Measurements from ENCODE around the gene SUB1.
"Not testable (repeated sequence)": the region's sequence is repeated elsewhere in the genome, so short reads cannot be mapped to it uniquely, and the experiment has no call there.

SUB1 gene

GRCh38 chr5:32551194-32551593 is 34.2 kb upstream of the SUB1 start:
- Histone ChIP-seq H3K4me1 (ENCODE audit: control insufficient read depth, insufficient read depth, low read length, poor library complexity, severe bottlenecking) (no peaks in the 10 kb centered on the region), H3K4me3 (ENCODE audit: extremely low read depth, insufficient read depth, low read length, poor library complexity, severe bottlenecking) (no peak overlapping the region), H3K9me3 (ENCODE audit: control insufficient read depth, low read length) (no peaks in the 10 kb centered on the region), H3K27ac (ENCODE audit: low read depth, low read length, severe bottlenecking) (no peak overlapping the region), H3K36me3 (ENCODE audit: control insufficient read depth, insufficient read depth, low read length) (no peaks in the 10 kb centered on the region)
- WGBS, 2 experiments (ENCODE audit: insufficient coverage in 2 of 2), result 82 to 92% methylated on average over 3 of the region's 3 CpGs

GRCh38 chr5:32551865-32552264 is 33.5 kb upstream of the SUB1 start:
- H3K4me3 ChIP-seq (ENCODE audit: extremely low read depth, insufficient read depth, low read length, poor library complexity, severe bottlenecking), result no peak overlapping the region
- no peak overlapping the region for H3K27ac ChIP-seq (ENCODE audit: low read depth, low read length, severe bottlenecking)
- H3K4me1 ChIP-seq (ENCODE audit: control insufficient read depth, insufficient read depth, low read length, poor library complexity, severe bottlenecking), result no peaks in the 10 kb centered on the region
- WGBS, 2 experiments (ENCODE audit: insufficient coverage in 2 of 2), result no CpG with 5 or more reads among the region's 2 CpGs
- no peaks in the 10 kb centered on the region for H3K36me3 ChIP-seq (ENCODE audit: control insufficient read depth, insufficient read depth, low read length)
- H3K9me3 ChIP-seq (ENCODE audit: control insufficient read depth, low read length), result no peaks in the 10 kb centered on the region

GRCh38 chr5:32552491-32552890 is 32.9 kb upstream of the SUB1 start:
- not testable (repeated sequence) for H3K27ac ChIP-seq (ENCODE audit: low read depth, low read length, severe bottlenecking); H3K36me3 ChIP-seq (ENCODE audit: control insufficient read depth, insufficient read depth, low read length); H3K9me3 ChIP-seq (ENCODE audit: control insufficient read depth, low read length); H3K4me3 ChIP-seq (ENCODE audit: extremely low read depth, insufficient read depth, low read length, poor library complexity, severe bottlenecking); H3K4me1 ChIP-seq (ENCODE audit: control insufficient read depth, insufficient read depth, low read length, poor library complexity, severe bottlenecking)
- WGBS, 2 experiments (ENCODE audit: insufficient coverage in 2 of 2), result 95 to 100% methylated on average over 3 to 4 of the region's 6 CpGs

GRCh38 chr5:32552936-32553335 is 32.4 kb upstream of the SUB1 start:
- Histone ChIP-seq H3K4me1 (ENCODE audit: control insufficient read depth, insufficient read depth, low read length, poor library complexity, severe bottlenecking) (no peaks in the 10 kb centered on the region), H3K27ac (ENCODE audit: low read depth, low read length, severe bottlenecking) (no peak overlapping the region), H3K36me3 (ENCODE audit: control insufficient read depth, insufficient read depth, low read length) (no peaks in the 10 kb centered on the region), H3K4me3 (ENCODE audit: extremely low read depth, insufficient read depth, low read length, poor library complexity, severe bottlenecking) (no peak overlapping the region), H3K9me3 (ENCODE audit: control insufficient read depth, low read length) (no peaks in the 10 kb centered on the region)
- 96% methylated on average over 8 to 10 of the region's 10 CpGs for WGBS, 2 experiments (ENCODE audit: insufficient coverage in 2 of 2)

GRCh38 chr5:32554181-32554780 is 31.1 kb upstream of the SUB1 start:
- not testable (repeated sequence) for H3K9me3 ChIP-seq (ENCODE audit: control insufficient read depth, low read length); H3K27ac ChIP-seq (ENCODE audit: low read depth, low read length, severe bottlenecking); H3K36me3 ChIP-seq (ENCODE audit: control insufficient read depth, insufficient read depth, low read length); H3K4me1 ChIP-seq (ENCODE audit: control insufficient read depth, insufficient read depth, low read length, poor library complexity, severe bottlenecking); H3K4me3 ChIP-seq (ENCODE audit: extremely low read depth, insufficient read depth, low read length, poor library complexity, severe bottlenecking)
- WGBS, 2 experiments (ENCODE audit: insufficient coverage in 2 of 2), result no CpG with 5 or more reads among the region's 2 CpGs

GRCh38 chr5:32556543-32556942 is 28.8 kb upstream of the SUB1 start:
- not testable (repeated sequence) for H3K9me3 ChIP-seq (ENCODE audit: control insufficient read depth, low read length); H3K4me1 ChIP-seq (ENCODE audit: control insufficient read depth, insufficient read depth, low read length, poor library complexity, severe bottlenecking); H3K27ac ChIP-seq (ENCODE audit: low read depth, low read length, severe bottlenecking); H3K36me3 ChIP-seq (ENCODE audit: control insufficient read depth, insufficient read depth, low read length); H3K4me3 ChIP-seq (ENCODE audit: extremely low read depth, insufficient read depth, low read length, poor library complexity, severe bottlenecking)
- 85 to 100% methylated on average over 4 to 5 of the region's 6 CpGs for WGBS, 2 experiments (ENCODE audit: insufficient coverage in 2 of 2)

GRCh38 chr5:32559411-32559810 is 25.9 kb upstream of the SUB1 start:
- Histone ChIP-seq H3K4me1 (ENCODE audit: control insufficient read depth, insufficient read depth, low read length, poor library complexity, severe bottlenecking) (no peaks in the 10 kb centered on the region), H3K4me3 (ENCODE audit: extremely low read depth, insufficient read depth, low read length, poor library complexity, severe bottlenecking) (no peak overlapping the region), H3K9me3 (ENCODE audit: control insufficient read depth, low read length) (no peaks in the 10 kb centered on the region), H3K27ac (ENCODE audit: low read depth, low read length, severe bottlenecking) (no peak overlapping the region), H3K36me3 (ENCODE audit: control insufficient read depth, insufficient read depth, low read length) (no peaks in the 10 kb centered on the region)

- Histone ChIP-seq H3K27ac (ENCODE audit: low read depth, low read length, severe bottlenecking) (no peak overlapping the region), H3K4me3 (ENCODE audit: extremely low read depth, insufficient read depth, low read length, poor library complexity, severe bottlenecking) (no peak overlapping the region), H3K4me1 (ENCODE audit: control insufficient read depth, insufficient read depth, low read length, poor library complexity, severe bottlenecking) (no peaks in the 10 kb centered on the region), H3K9me3 (ENCODE audit: control insufficient read depth, low read length) (no peaks in the 10 kb centered on the region), H3K36me3 (ENCODE audit: control insufficient read depth, insufficient read depth, low read length) (no peaks in the 10 kb centered on the region)
Measured at GRCh38 chr5:32559921-32560320, 25.4 kb upstream of the SUB1 start.

GRCh38 chr5:32562056-32562455 is 23.3 kb upstream of the SUB1 start:
- Histone ChIP-seq H3K4me3 (ENCODE audit: extremely low read depth, insufficient read depth, low read length, poor library complexity, severe bottlenecking) (no peak overlapping the region), H3K4me1 (ENCODE audit: control insufficient read depth, insufficient read depth, low read length, poor library complexity, severe bottlenecking) (no peaks in the 10 kb centered on the region), H3K9me3 (ENCODE audit: control insufficient read depth, low read length) (no peaks in the 10 kb centered on the region), H3K36me3 (ENCODE audit: control insufficient read depth, insufficient read depth, low read length) (no peaks in the 10 kb centered on the region), H3K27ac (ENCODE audit: low read depth, low read length, severe bottlenecking) (no peak overlapping the region)
- no CpG with 5 or more reads among the region's 2 CpGs for WGBS, 2 experiments (ENCODE audit: insufficient coverage in 2 of 2)

GRCh38 chr5:32562843-32563242 is 22.5 kb upstream of the SUB1 start:
- no peaks in the 10 kb centered on the region for H3K36me3 ChIP-seq (ENCODE audit: control insufficient read depth, insufficient read depth, low read length)
- no peak overlapping the region for H3K27ac ChIP-seq (ENCODE audit: low read depth, low read length, severe bottlenecking)
- H3K4me3 ChIP-seq (ENCODE audit: extremely low read depth, insufficient read depth, low read length, poor library complexity, severe bottlenecking), result no peak overlapping the region
- H3K9me3 ChIP-seq (ENCODE audit: control insufficient read depth, low read length), result no peaks in the 10 kb centered on the region
- no peaks in the 10 kb centered on the region for H3K4me1 ChIP-seq (ENCODE audit: control insufficient read depth, insufficient read depth, low read length, poor library complexity, severe bottlenecking)

GRCh38 chr5:32563614-32564013 is 21.7 kb upstream of the SUB1 start:
- no peak overlapping the region for H3K27ac ChIP-seq (ENCODE audit: low read depth, low read length, severe bottlenecking)
- 100% methylated on average over 1 of the region's 2 CpGs; no CpG with 5 or more reads in 1 of the 2 experiments for WGBS, 2 experiments (ENCODE audit: insufficient coverage in 2 of 2)
- no peaks in the 10 kb centered on the region for H3K36me3 ChIP-seq (ENCODE audit: control insufficient read depth, insufficient read depth, low read length)
- no peaks in the 10 kb centered on the region for H3K4me1 ChIP-seq (ENCODE audit: control insufficient read depth, insufficient read depth, low read length, poor library complexity, severe bottlenecking)
- no peak overlapping the region for H3K4me3 ChIP-seq (ENCODE audit: extremely low read depth, insufficient read depth, low read length, poor library complexity, severe bottlenecking)
- no peaks in the 10 kb centered on the region for H3K9me3 ChIP-seq (ENCODE audit: control insufficient read depth, low read length)

GRCh38 chr5:32565145-32565544 is 20.2 kb upstream of the SUB1 start:
- WGBS, 2 experiments (ENCODE audit: insufficient coverage in 2 of 2), result no CpG with 5 or more reads among the region's 1 CpG
- Histone ChIP-seq H3K4me1 (ENCODE audit: control insufficient read depth, insufficient read depth, low read length, poor library complexity, severe bottlenecking) (no peaks in the 10 kb centered on the region), H3K4me3 (ENCODE audit: extremely low read depth, insufficient read depth, low read length, poor library complexity, severe bottlenecking) (no peak overlapping the region), H3K36me3 (ENCODE audit: control insufficient read depth, insufficient read depth, low read length) (no peaks in the 10 kb centered on the region), H3K27ac (ENCODE audit: low read depth, low read length, severe bottlenecking) (no peak overlapping the region), H3K9me3 (ENCODE audit: control insufficient read depth, low read length) (peaks cover 3% of the 10 kb centered on the region)
